NCI-H2196 treated with DMSO at 0.1 percent for 48 hours (cell line): ENCODE measurements around the gene ACAT1.
"Not testable (repeated sequence)": the region's sequence is repeated elsewhere in the genome, so short reads cannot be mapped to it uniquely, and the experiment has no call there.

Experiments used
- DNase-seq: peaks from one replicate; lab custom pipeline; 2025; ENCODE audit not compliant: unreplicated experiment; lab: John Stamatoyannopoulos, UW

ACAT1 gene

DNA sequence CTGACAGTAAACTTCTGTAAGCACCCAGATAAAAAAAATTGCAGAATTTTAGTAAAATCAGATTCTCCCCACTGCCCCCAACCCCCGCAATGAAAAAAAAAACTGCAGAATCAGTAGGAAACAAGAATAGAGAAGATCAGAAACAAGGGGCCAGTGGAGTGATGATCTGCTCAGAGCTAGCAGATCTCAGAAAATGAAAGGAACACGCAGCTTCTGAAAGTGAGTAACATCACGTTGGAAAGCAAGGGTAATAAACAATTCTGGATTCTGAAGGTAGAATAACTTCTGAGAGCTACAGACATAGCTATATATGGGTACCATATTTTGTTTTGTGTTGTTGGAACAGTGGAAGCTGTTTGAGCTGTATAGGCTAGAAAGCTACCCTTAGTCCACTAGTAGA is 23.2 kb downstream of the ACAT1 start:
- DNase-seq = no peak

DNA sequence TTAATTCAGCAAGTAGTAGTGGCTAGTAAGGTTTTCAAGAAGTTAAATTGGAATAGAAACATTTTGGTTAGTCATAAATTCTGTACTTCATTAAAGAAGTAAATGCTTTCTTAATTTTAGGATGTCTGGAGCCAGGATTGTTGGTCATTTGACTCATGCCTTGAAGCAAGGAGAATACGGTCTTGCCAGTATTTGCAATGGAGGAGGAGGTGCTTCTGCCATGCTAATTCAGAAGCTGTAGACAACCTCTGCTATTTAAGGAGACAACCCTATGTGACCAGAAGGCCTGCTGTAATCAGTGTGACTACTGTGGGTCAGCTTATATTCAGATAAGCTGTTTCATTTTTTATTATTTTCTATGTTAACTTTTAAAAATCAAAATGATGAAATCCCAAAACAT is 25.8 kb downstream of the ACAT1 start:
- DNase-seq = no peak

DNA sequence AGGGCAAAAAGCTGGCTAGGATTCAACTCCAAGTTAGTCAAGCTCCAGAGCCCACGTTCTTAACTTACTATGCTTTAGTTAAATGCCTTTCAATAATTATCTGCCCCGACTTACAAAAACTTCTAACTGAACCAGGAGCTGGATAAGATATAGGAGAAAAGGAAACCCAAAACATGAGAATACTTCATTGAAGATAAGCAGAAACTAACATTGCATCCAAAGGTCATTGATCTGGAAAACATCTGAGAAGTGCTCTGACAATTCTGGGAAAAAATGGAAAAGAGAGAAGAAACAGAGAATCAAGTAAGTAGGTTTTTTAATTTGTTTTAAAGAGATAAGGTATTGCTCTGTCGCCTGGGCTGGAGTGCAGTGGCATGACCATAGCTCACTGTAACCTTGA is 27.2 kb downstream of the ACAT1 start:
- DNase-seq = no peak

DNA sequence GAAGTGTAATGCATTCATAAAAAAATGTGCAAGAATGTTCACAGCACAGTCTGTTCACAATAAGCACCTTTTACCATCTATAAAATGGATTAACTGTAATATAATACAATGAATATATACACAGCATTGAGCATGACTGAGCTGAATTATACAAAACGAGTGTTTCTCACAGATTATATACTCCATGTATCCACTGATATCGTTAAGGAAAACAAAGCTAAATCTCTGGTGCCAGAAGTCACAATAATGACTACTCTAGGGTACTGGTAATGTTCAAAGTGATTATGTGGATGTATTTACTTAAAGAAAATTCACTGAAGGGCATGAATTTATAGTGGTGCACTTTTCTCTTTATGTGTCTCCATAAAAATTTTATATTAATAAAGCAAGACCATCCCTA is 33.2 kb downstream of the ACAT1 start:
- no peak for DNase-seq

GRCh38 chr11:108160970-108161566 is 39.7 kb downstream of the ACAT1 start:
- DNase-seq = no peak

GRCh38 chr11:108162878-108163277 is 41.5 kb downstream of the ACAT1 start:
- DNase-seq = not testable (repeated sequence)

- no peak for DNase-seq
These were observed 46.3 kb downstream of the ACAT1 start for GRCh38 chr11:108167624-108168023.

DNA sequence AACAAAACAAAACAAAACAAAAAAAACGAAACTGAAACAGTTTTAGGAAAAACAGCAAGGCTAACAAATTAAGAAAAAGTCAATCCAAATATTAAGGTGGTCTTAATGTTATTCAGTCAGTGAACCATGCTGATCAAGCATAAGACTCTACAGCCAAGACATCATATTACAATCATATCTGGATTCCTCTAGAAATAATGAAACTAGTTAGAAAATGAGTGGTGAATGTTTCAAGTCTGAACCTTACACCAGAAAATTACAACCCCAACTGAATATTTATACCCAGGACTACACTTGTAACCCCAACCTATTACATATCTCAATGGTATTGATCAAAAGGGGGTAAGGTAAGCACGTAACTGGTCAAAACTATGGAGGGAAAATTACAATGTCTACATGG is 48.8 kb downstream of the ACAT1 start:
- no peak for DNase-seq

DNA sequence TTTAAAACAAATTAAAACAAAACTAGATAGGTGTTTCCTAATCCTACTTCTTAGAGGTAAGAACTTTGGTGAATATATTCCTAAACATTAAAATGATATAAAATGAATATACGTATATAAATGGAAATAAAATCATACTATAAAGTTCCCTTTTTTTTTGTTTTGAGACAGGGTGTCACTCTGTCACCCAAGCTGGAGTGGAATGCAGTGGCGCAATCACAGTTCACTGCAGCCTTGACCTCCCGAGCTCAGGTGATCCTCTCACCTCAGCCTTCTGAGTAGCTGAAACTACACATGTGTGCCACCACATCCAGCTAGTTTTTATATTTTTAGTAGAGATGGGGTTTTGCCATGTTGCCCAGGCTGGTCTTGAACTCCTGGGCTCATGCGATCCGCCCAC is 56.2 kb downstream of the ACAT1 start:
- DNase-seq = no peak

DNA sequence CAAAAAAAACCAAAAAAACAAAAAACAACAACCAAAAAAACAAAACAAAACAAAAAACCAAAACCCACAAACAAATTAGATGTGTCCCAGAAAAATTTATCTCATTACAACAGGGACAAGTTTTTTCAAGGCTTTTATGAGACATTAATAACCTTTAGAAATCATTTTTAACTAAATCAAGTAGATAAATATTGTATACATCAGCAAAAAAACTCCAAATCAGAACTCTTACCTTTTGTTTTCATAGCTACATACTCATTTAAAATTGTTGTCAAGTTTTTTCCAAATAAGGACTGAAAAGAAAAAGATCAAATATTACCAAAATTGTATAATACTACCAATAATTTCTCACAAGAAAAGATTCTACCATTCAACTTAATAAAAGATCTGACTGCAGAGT is 72.4 kb downstream of the ACAT1 start:
- no peak for DNase-seq

DNA sequence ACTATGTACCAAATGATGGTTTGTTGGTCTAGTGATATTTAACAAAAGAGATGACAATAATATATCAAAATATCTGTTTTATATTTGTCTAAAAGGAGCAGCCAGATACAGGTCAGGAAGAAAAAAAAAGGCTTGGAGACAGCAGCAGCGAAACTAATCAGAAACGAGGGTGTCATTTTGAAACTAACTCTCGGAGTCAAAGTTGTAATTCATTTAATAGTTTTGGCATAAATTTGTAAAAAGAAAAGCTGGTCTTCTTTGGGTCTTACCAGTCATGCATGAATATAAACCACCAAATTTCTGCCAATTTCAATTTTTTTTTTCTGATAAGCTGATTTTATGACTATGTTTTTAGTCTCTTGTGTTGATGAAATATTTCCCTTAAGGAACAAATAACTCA is 75.5 kb downstream of the ACAT1 start:
- DNase-seq = no peak
